ENCODE data around the gene TCHP. TPM values are rescaled to one million over a fixed set of nuclear protein-coding genes. Genes with fewer than 3 reads are reported as not detected.

TCHP gene
- total RNA-seq, 1 experiment from 2014 or later, result 13.3 TPM

GRCh38 chr12:109916045-109916444 lies 16.0 kb downstream of the TCHP start:
- Histone ChIP-seq H3K23me2 (ENCODE audit: insufficient read length, low read depth, low read length, poor library complexity, severe bottlenecking) (no peaks in the 10 kb centered on the region), H3K27ac (ENCODE audit: insufficient read length, low read depth, low read length) (no peak overlapping the region), H2AK5ac (ENCODE audit: insufficient read length, low read length) (no peak overlapping the region), H3K56ac (ENCODE audit: insufficient read length, low read depth, low read length) (no peak overlapping the region), H4K8ac (replicated peaks; ENCODE audit: insufficient read length, low read depth, low read length) (no peak overlapping the region), H3K23ac (ENCODE audit: insufficient read length, low read depth, low read length) (no peak overlapping the region), H3K14ac (ENCODE audit: insufficient read depth, low read length) (no peak overlapping the region), H3K79me1 (ENCODE audit: insufficient read depth, low read depth, low read length, poor library complexity, severe bottlenecking) (no peaks in the 10 kb centered on the region), H3K27me3 (ENCODE audit: insufficient read depth, low read length) (no peaks in the 10 kb centered on the region), H2BK12ac (ENCODE audit: insufficient read length, low read depth, low read length) (no peak overlapping the region), H3K79me2 (ENCODE audit: insufficient read depth, low read length) (no peaks in the 10 kb centered on the region), H2BK20ac (ENCODE audit: low read depth, low read length, poor library complexity, severe bottlenecking) (no peak overlapping the region), H3T11ph (ENCODE audit: low read length) (no peak overlapping the region), H2AFZ (ENCODE audit: low read length) (no peak overlapping the region), H3K4me1 (ENCODE audit: insufficient read depth, low read length) (no peaks in the 10 kb centered on the region), H2BK120ac (ENCODE audit: low read depth, low read length, poor library complexity, severe bottlenecking) (no peak overlapping the region), H4K91ac (ENCODE audit: insufficient read length, low read depth, low read length) (no peak overlapping the region), H2BK5ac (ENCODE audit: insufficient read length, low read length) (no peak overlapping the region), H3K9me3 (ENCODE audit: control insufficient read depth, low read depth, low read length) (no peaks in the 10 kb centered on the region), H3K18ac (ENCODE audit: insufficient read length, low read depth, low read length) (no peak overlapping the region), H4K20me1 (ENCODE audit: control insufficient read depth, insufficient read depth, insufficient read length) (no peaks in the 10 kb centered on the region), H2BK15ac (ENCODE audit: low read depth, low read length) (no peak overlapping the region), H3K9ac (ENCODE audit: extremely low read depth, insufficient read length, low read length) (no peak overlapping the region), H4K5ac (ENCODE audit: insufficient read length, low read depth, low read length) (no peak overlapping the region), H3K4me2 (ENCODE audit: insufficient read depth, insufficient read length, low read length) (no peak overlapping the region), H3K4ac (ENCODE audit: low read depth, low read length) (no peak overlapping the region)
- Mint-ChIP-seq H3K36me3 (ENCODE audit: insufficient read depth in 1 of 3, low read depth in 3 of 3) (peaks cover 16 to 80% (median 31%) of the 10 kb centered on the region in 3 experiments; a peak in 6 of 7 replicates), H3K27me3 (ENCODE audit: low read depth) (no peaks in the 10 kb centered on the region; the same call in 1 of the 2 replicates), H3K9me3 (no peaks in the 10 kb centered on the region), H3K4me3 (no peak overlapping the region), H3K4me1 (no peaks in the 10 kb centered on the region), H3K27ac (no peak overlapping the region; a peak in 1 of 7 replicates)
- DNase-seq, result no peak
- no CpG with 5 or more reads among the region's 4 CpGs for WGBS (ENCODE audit: extremely low coverage, insufficient read length, low lambda C conversion rate)
- TF ChIP-seq CTCF (conservative IDR thresholded peaks at IDR 0.05), result no peak

All from H9 (cell line).